Type B pancreatic cell (in vitro differentiated cells): ENCODE results near the gene INSM1. TPM values are rescaled to one million over a fixed set of nuclear protein-coding genes. Genes with fewer than 3 reads are reported as not detected.
"Not testable (repeated sequence)": the region's sequence is repeated elsewhere in the genome, so short reads cannot be mapped to it uniquely, and the experiment has no call there.

Experiments used
- DNase-seq: peaks from one replicate; pipeline ENCODE4 v3.0.0; 2021; ENCODE audit warnings: mixed read lengths; ENCODE audit not compliant: unreplicated experiment; ENCODE audit errors: extremely low spot score
- H3K27ac Mint-ChIP-seq: 2 replicates; pipeline ENCODE4 v1.8.0; 2021; ENCODE audit warnings: mild to moderate bottlenecking, mixed read lengths
- H3K27me3 Mint-ChIP-seq: 2 replicates; pipeline ENCODE4 v1.8.0; 2021; ENCODE audit warnings: mixed read lengths
- H3K36me3 Mint-ChIP-seq: 2 replicates; pipeline ENCODE4 v1.8.0; 2021; ENCODE audit warnings: mixed read lengths
- H3K4me1 Mint-ChIP-seq: one replicate; pipeline ENCODE4 v1.8.0; 2021; ENCODE audit warnings: mixed read lengths; ENCODE audit not compliant: unreplicated experiment
- H3K4me3 Mint-ChIP-seq: 2 replicates; pipeline ENCODE4 v1.8.0; 2021; ENCODE audit warnings: mild to moderate bottlenecking, mixed read lengths
- H3K9me3 Mint-ChIP-seq: 2 replicates; pipeline ENCODE4 v1.8.0; 2021; ENCODE audit warnings: mixed read lengths
- total RNA-seq: library from RNA; stranded (reverse); gene quantifications from 2 replicates; pipeline ENCODE4 v1.2.1, GENCODE V29; 2021; ENCODE audit warnings: low replicate concordance
- TF ChIP-seq, protein P1 (sequence below): fragments of 200-600 bp; sonication (generic); conservative IDR thresholded peaks from 2 replicates; pipeline ENCODE4 v1.5.0; 2021; ENCODE audit warnings: antibody characterized with exemption, mild to moderate bottlenecking

The INSM1 gene
- total RNA-seq, 1 donor from 2014 or later: 36.0 TPM

DNA sequence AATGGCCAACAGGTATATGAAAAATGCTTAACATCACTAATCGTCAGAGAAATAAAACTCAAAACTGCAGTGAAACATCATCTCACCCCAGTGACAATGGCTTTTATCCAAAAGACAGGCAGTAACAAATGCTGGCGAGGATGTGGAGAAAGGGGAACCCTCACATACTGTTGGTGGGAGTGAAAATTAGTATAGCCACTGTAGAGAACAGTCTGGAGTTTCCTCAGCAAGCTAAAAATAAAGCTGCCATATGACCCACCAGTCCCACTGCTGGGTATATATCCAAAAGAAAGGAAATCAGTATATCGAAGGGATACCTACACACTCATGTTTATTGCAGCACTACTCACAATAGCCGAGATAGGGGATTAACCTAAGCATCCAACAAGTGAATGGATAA is 23.4 kb upstream of the INSM1 start:
- peaks cover 20% of the 10 kb centered on the region for H3K27me3 Mint-ChIP-seq
- no peak overlapping the region for H3K27ac Mint-ChIP-seq
- DNase-seq: no peak
- TF ChIP-seq, protein P1, sequence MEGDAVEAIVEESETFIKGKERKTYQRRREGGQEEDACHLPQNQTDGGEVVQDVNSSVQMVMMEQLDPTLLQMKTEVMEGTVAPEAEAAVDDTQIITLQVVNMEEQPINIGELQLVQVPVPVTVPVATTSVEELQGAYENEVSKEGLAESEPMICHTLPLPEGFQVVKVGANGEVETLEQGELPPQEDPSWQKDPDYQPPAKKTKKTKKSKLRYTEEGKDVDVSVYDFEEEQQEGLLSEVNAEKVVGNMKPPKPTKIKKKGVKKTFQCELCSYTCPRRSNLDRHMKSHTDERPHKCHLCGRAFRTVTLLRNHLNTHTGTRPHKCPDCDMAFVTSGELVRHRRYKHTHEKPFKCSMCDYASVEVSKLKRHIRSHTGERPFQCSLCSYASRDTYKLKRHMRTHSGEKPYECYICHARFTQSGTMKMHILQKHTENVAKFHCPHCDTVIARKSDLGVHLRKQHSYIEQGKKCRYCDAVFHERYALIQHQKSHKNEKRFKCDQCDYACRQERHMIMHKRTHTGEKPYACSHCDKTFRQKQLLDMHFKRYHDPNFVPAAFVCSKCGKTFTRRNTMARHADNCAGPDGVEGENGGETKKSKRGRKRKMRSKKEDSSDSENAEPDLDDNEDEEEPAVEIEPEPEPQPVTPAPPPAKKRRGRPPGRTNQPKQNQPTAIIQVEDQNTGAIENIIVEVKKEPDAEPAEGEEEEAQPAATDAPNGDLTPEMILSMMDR: no peak
- H3K4me1 Mint-ChIP-seq: peaks cover 7% of the 10 kb centered on the region
- H3K4me3 Mint-ChIP-seq: no peak overlapping the region
- no peaks in the 10 kb centered on the region for H3K9me3 Mint-ChIP-seq
- H3K36me3 Mint-ChIP-seq: no peaks in the 10 kb centered on the region

DNA sequence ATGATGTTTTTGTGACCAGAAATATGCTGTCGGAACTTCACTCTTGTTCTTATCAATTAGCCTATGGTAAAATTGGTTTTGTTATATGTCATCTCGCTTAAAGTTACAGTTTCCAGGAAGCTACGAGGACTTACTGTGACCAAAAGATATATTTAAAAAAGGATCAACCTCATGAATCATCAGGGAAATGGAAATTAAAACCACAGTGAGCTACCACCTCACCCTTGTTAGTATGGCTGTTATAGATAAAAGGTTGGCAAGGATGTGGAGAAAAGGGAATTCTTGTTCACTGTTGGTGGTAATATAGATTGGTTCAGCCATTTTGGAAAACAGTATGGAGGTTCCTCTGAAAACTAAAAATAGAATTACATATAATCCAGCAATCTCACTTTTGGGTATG is 14.3 kb upstream of the INSM1 start:
- H3K27ac Mint-ChIP-seq: no peak overlapping the region
- no peak overlapping the region for H3K4me3 Mint-ChIP-seq
- TF ChIP-seq, protein P1: no peak
- H3K27me3 Mint-ChIP-seq: peaks cover 29% of the 10 kb centered on the region
- H3K4me1 Mint-ChIP-seq: no peaks in the 10 kb centered on the region
- peaks cover 4% of the 10 kb centered on the region for H3K9me3 Mint-ChIP-seq
- no peak for DNase-seq
- H3K36me3 Mint-ChIP-seq: no peaks in the 10 kb centered on the region

DNA sequence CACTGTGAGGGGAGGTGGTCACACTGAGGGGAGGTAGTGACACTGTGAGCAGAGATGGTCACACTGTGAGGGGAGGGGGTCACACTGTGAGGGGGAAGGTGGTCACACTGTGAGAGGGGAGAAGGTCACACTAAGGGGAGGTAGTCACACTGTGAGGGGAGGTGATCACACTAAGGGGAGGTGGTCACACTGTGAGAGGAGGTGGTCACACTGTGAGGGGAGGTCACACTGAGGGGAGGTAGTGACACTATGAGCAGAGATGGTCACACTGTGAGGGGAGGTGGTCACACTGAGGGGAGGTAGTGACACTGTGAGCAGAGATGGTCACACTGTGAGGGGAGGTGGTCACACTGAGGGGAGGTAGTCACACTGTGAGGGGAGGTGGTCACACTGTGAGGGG is 12.4 kb upstream of the INSM1 start:
- H3K9me3 Mint-ChIP-seq, H3K4me3 Mint-ChIP-seq, H3K36me3 Mint-ChIP-seq, H3K27ac Mint-ChIP-seq, H3K4me1 Mint-ChIP-seq: not testable (repeated sequence)
- H3K27me3 Mint-ChIP-seq: peaks cover 40% of the 10 kb centered on the region
- peak; percentile 20 for DNase-seq

DNA sequence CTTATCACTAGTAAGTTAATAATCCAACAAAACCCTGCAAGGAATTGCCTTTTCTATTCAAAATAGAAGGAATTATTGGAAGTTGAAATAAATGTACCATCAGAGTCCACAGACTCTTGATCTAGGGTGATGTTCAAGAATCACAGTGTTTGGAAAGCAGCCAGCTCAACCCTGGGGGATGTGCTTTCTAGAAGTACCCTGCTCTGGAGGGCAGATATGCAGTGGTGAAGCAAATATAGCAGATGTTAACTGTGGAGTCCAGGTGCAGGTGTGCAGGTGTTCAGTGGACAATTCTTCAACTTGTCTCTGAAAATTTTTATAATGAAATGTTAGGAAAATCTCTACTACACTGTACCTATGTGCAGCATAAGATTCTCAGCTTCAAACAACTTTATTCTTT is 9.1 kb upstream of the INSM1 start:
- no peak overlapping the region for H3K27ac Mint-ChIP-seq
- H3K9me3 Mint-ChIP-seq: no peaks in the 10 kb centered on the region
- peaks cover 4% of the 10 kb centered on the region for H3K4me1 Mint-ChIP-seq
- H3K4me3 Mint-ChIP-seq: no peak overlapping the region
- H3K27me3 Mint-ChIP-seq: peaks cover 55% of the 10 kb centered on the region
- TF ChIP-seq, protein P1: no peak
- DNase-seq: no peak
- H3K36me3 Mint-ChIP-seq: no peaks in the 10 kb centered on the region

DNA sequence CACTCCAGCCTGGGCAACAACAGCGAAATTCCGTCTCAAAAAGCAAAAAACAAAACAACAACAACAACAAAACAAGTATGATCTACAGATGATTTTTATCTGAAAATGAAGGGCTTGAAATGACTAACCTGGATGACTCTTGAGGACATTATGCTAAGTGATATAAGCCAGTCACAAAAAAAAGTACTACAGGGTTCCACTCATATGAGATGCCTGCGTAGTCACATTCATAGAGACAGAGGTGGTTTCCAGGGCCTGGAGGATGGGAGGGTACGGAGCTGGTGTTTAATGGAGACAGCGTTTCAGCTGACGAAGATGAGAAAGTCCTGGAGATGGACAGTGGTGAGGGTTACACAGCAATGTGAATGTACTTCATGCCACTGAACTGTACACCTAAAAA is 8.3 kb upstream of the INSM1 start:
- TF ChIP-seq, protein P1: no peak
- peaks cover 57% of the 10 kb centered on the region for H3K27me3 Mint-ChIP-seq
- H3K36me3 Mint-ChIP-seq: no peaks in the 10 kb centered on the region
- no peak for DNase-seq
- H3K4me1 Mint-ChIP-seq: peaks cover 4% of the 10 kb centered on the region
- H3K4me3 Mint-ChIP-seq: no peak overlapping the region
- no peaks in the 10 kb centered on the region for H3K9me3 Mint-ChIP-seq
- no peak overlapping the region for H3K27ac Mint-ChIP-seq

DNA sequence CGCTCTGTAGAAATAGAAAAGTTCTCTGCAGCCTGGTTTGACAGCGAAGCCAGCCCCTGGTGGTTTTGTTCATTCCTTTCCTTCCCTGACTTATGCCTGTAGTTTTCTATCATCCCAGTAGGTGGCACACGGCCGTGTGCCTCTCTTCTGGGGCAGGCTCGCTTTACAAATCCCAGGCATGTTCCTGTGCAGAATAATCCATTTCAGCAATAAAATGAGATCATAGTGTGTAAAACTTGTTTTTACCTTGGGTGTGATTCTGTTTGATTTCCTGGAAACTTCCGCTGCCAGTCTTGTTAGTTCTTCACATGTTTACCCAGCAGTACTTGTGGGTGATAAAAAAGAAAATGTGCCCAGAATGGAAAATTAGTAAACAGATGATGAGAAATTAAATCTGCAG is 7.4 kb upstream of the INSM1 start:
- Mint-ChIP-seq H3K27ac (no peak overlapping the region), H3K36me3 (no peaks in the 10 kb centered on the region), H3K27me3 (peaks cover 66% of the 10 kb centered on the region), H3K9me3 (no peaks in the 10 kb centered on the region), H3K4me1 (peaks cover 6% of the 10 kb centered on the region), H3K4me3 (peak overlapping the region; percentile 18)
- TF ChIP-seq, protein P1: peak; percentile 93
- no peak for DNase-seq
